NT2/D1 (cell line): ENCODE measurements around the gene CD46.

Source experiments
- YY1 ChIP-seq: IDR thresholded peaks from 2 replicates; pipeline ENCODE4 v1.6.1; 2011; ENCODE audit not compliant: insufficient read length, insufficient read depth
- ZNF274 ChIP-seq: IDR thresholded peaks from 2 replicates; pipeline ENCODE4 v1.6.1; 2011; ENCODE audit warnings: mild to moderate bottlenecking, low read depth, low read length

- TF ChIP-seq YY1 (no peak), ZNF274 (no peak)
Observed at GRCh38 chr1:207842506-207842905, 90.7 kb downstream of the CD46 start.
